Astrocyte (in vitro differentiated cells and primary cell): Measurements from ENCODE around the gene SOX5. TPM values are rescaled to one million over a fixed set of nuclear protein-coding genes. Genes with fewer than 3 reads are reported as not detected.
"Not testable (repeated sequence)": the region's sequence is repeated elsewhere in the genome, so short reads cannot be mapped to it uniquely, and the experiment has no call there.

Experiments used
- DNase-seq: peaks from one replicate; pipeline ENCODE4 v3.0.0-alpha.2; 2010; ENCODE audit warnings: low read depth
- FAIRE-seq: peaks from 2 replicates; lab custom pipeline; 2011; peaks lifted over from hg19 to GRCh38; lab: Jason Lieb, UNC
- H2AFZ ChIP-seq: 2 replicates; pipeline ENCODE4 v1.6.0; 2012; ENCODE audit warnings: low read depth, low read length, inconsistent platforms
- H3K27ac ChIP-seq: 2 replicates; pipeline ENCODE4 v1.5.1; 2011; ENCODE audit warnings: low read depth, low read length, inconsistent platforms
- H3K27me3 ChIP-seq: 2 replicates; pipeline ENCODE4 v1.6.0; 2011; ENCODE audit warnings: low read length, inconsistent platforms; ENCODE audit not compliant: insufficient read depth
- H3K36me3 ChIP-seq: 2 replicates; pipeline ENCODE4 v1.5.1; 2011; ENCODE audit warnings: low read length, inconsistent platforms; ENCODE audit not compliant: insufficient read depth
- H3K4me1 ChIP-seq: 2 replicates; pipeline ENCODE4 v1.5.1; 2011; ENCODE audit warnings: low read length, inconsistent platforms; ENCODE audit not compliant: insufficient read depth
- H3K4me2 ChIP-seq: 2 replicates; pipeline ENCODE4 v1.6.0; 2012; ENCODE audit warnings: low read length, inconsistent platforms
- H3K4me3 ChIP-seq: 2 replicates; pipeline ENCODE4 v1.5.1; 2011; ENCODE audit warnings: low read depth, mild to moderate bottlenecking, low read length, inconsistent platforms; ENCODE audit not compliant: insufficient read depth
- H3K79me2 ChIP-seq: 2 replicates; pipeline ENCODE4 v1.6.0; 2012; ENCODE audit warnings: mild to moderate bottlenecking, low read length, inconsistent platforms; ENCODE audit not compliant: insufficient read depth
- H3K9ac ChIP-seq: 2 replicates; pipeline ENCODE4 v1.6.0; 2012; ENCODE audit warnings: mild to moderate bottlenecking, low read length, inconsistent platforms
- H3K9me3 ChIP-seq: 2 replicates; pipeline ENCODE4 v1.5.1; 2012; ENCODE audit warnings: low read depth, mild to moderate bottlenecking, low read length, inconsistent platforms; ENCODE audit not compliant: insufficient read depth
- H4K20me1 ChIP-seq: 2 replicates; pipeline ENCODE4 v1.6.0; 2012; ENCODE audit warnings: low read length, inconsistent platforms; ENCODE audit not compliant: insufficient read depth
- H3K27ac Mint-ChIP-seq: one replicate; pipeline ENCODE4 v1.8.0; 2021; ENCODE audit warnings: mild to moderate bottlenecking, mixed read lengths; ENCODE audit not compliant: unreplicated experiment
- H3K27me3 Mint-ChIP-seq: one replicate; pipeline ENCODE4 v1.8.0; 2021; ENCODE audit warnings: low read depth, mixed read lengths; ENCODE audit not compliant: unreplicated experiment
- H3K36me3 Mint-ChIP-seq: one replicate; pipeline ENCODE4 v1.8.0; 2021; ENCODE audit warnings: low read depth, mixed read lengths; ENCODE audit not compliant: unreplicated experiment
- H3K4me1 Mint-ChIP-seq: one replicate; pipeline ENCODE4 v1.8.0; 2021; ENCODE audit warnings: low read depth, mixed read lengths; ENCODE audit not compliant: unreplicated experiment
- H3K4me3 Mint-ChIP-seq: one replicate; pipeline ENCODE4 v1.8.0; 2021; ENCODE audit warnings: mild to moderate bottlenecking, moderate library complexity, mixed read lengths; ENCODE audit not compliant: unreplicated experiment
- H3K9me3 Mint-ChIP-seq: one replicate; pipeline ENCODE4 v1.8.0; 2021; ENCODE audit warnings: mild to moderate bottlenecking, mixed read lengths; ENCODE audit not compliant: unreplicated experiment
- EZH2 ChIP-seq: IDR thresholded peaks from 2 replicates; pipeline ENCODE4 v1.6.1; 2012; ENCODE audit warnings: mild to moderate bottlenecking, low read length, inconsistent platforms; ENCODE audit not compliant: insufficient read depth
- total RNA-seq: library from RNA; stranded (reverse); gene quantifications from 2 replicates; pipeline ENCODE4 v1.2.1, GENCODE V29; 2021
- TF ChIP-seq, protein P1 (sequence below): IDR thresholded peaks from 2 replicates; pipeline ENCODE4 v1.5.1; 2011; ENCODE audit warnings: low read depth, mild to moderate bottlenecking, inconsistent platforms, low read length, moderate library complexity; ENCODE audit not compliant: insufficient read depth

The SOX5 gene
- total RNA-seq, 1 donor from 2014 or later = 13.7 TPM

DNA sequence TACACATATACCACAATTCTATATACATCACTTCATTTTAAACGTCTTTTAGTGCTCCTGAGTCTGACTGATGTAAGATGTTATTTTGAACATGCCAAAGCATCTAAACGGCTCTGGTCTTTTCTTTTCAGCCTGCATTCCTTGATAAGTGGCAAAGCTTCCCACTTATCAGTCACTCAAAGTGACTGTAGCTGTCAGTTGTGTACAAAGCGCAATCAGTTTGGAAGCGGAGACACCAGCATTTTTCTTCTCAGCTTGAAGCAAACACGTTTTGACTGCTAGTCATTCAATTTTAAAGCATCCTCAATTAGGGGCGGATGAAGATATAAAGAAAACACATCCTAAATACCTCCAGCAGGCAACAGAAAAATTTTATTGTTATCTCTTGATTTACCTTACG is 226.8 kb downstream of the SOX5 start:
- Histone ChIP-seq H3K4me2 (no peak overlapping the region), H3K27me3 (no peaks in the 10 kb centered on the region), H3K9ac (no peak overlapping the region), H4K20me1 (no peaks in the 10 kb centered on the region), H3K79me2 (no peaks in the 10 kb centered on the region), H3K27ac (no peak overlapping the region), H3K4me3 (no peak overlapping the region), H3K36me3 (no peaks in the 10 kb centered on the region), H2AFZ (no peak overlapping the region), H3K4me1 (no peaks in the 10 kb centered on the region), H3K9me3 (no peaks in the 10 kb centered on the region)
- no peaks in the 10 kb centered on the region for H3K27me3 Mint-ChIP-seq
- no peak for DNase-seq
- no peak for FAIRE-seq
- H3K4me1 Mint-ChIP-seq = no peaks in the 10 kb centered on the region
- no peak for TF ChIP-seq EZH2
- no peaks in the 10 kb centered on the region for H3K36me3 Mint-ChIP-seq
- no peak overlapping the region for H3K27ac Mint-ChIP-seq
- no peaks in the 10 kb centered on the region for H3K9me3 Mint-ChIP-seq
- no peak overlapping the region for H3K4me3 Mint-ChIP-seq

DNA sequence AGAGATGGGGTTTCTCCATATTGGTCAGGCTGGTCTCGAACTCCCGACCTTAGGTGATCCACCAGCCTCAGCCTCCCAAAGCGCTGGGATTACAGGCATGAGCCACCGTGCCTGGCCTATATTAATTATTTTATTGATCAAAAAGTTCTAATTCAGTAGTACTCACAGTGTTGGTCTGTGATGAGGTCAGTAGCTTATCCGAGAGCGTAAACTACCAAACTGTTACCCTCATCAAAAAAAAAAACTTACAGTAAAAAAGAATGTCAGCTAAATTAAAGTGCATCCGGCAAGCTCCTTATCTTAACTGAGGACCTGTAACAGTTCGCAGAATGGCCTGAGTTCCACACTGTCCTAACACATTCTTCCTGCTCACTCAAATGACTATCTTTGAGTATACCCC is 228.2 kb downstream of the SOX5 start:
- Histone ChIP-seq H3K4me2 (no peak overlapping the region), H2AFZ (no peak overlapping the region), H3K79me2 (no peaks in the 10 kb centered on the region), H3K9ac (no peak overlapping the region), H4K20me1 (no peaks in the 10 kb centered on the region), H3K36me3 (no peaks in the 10 kb centered on the region), H3K27me3 (no peaks in the 10 kb centered on the region), H3K4me3 (no peak overlapping the region), H3K27ac (no peak overlapping the region), H3K4me1 (no peaks in the 10 kb centered on the region), H3K9me3 (no peaks in the 10 kb centered on the region)
- TF ChIP-seq, protein P1, sequence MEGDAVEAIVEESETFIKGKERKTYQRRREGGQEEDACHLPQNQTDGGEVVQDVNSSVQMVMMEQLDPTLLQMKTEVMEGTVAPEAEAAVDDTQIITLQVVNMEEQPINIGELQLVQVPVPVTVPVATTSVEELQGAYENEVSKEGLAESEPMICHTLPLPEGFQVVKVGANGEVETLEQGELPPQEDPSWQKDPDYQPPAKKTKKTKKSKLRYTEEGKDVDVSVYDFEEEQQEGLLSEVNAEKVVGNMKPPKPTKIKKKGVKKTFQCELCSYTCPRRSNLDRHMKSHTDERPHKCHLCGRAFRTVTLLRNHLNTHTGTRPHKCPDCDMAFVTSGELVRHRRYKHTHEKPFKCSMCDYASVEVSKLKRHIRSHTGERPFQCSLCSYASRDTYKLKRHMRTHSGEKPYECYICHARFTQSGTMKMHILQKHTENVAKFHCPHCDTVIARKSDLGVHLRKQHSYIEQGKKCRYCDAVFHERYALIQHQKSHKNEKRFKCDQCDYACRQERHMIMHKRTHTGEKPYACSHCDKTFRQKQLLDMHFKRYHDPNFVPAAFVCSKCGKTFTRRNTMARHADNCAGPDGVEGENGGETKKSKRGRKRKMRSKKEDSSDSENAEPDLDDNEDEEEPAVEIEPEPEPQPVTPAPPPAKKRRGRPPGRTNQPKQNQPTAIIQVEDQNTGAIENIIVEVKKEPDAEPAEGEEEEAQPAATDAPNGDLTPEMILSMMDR = no peak
- TF ChIP-seq EZH2 = no peak
- no peak overlapping the region for H3K4me3 Mint-ChIP-seq
- no peak for FAIRE-seq
- no peaks in the 10 kb centered on the region for H3K4me1 Mint-ChIP-seq
- no peak for DNase-seq
- H3K27me3 Mint-ChIP-seq = no peaks in the 10 kb centered on the region
- no peaks in the 10 kb centered on the region for H3K9me3 Mint-ChIP-seq
- H3K27ac Mint-ChIP-seq = no peak overlapping the region
- no peaks in the 10 kb centered on the region for H3K36me3 Mint-ChIP-seq

DNA sequence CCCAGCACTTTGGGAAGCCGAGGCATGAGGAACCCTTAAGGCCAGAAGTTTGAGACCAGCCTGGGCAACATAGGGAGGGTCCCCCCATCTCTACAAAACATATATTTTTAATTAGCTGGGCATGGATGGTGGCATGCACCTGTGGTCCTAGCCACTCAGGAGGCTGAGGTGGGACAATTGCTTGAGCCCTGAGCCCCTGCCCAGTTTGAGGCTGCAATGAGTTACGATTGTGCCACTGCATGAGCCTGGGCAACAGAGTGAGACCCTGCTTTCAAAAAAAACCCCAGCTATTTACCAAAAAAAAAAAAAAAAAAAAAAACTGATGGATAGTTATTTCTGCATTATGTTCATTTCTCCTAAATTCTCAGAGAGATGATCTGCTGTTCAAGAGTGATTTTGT is 230.0 kb downstream of the SOX5 start:
- Histone ChIP-seq H3K9me3 (no peaks in the 10 kb centered on the region), H3K4me3 (no peak overlapping the region), H3K9ac (no peak overlapping the region), H3K36me3 (no peaks in the 10 kb centered on the region), H3K4me1 (no peaks in the 10 kb centered on the region), H3K4me2 (no peak overlapping the region), H2AFZ (no peak overlapping the region), H4K20me1 (no peaks in the 10 kb centered on the region), H3K27me3 (no peaks in the 10 kb centered on the region), H3K27ac (no peak overlapping the region), H3K79me2 (no peaks in the 10 kb centered on the region)
- Mint-ChIP-seq H3K36me3 (no peaks in the 10 kb centered on the region), H3K27me3 (no peaks in the 10 kb centered on the region), H3K4me3 (no peak overlapping the region), H3K9me3 (no peaks in the 10 kb centered on the region), H3K27ac (no peak overlapping the region), H3K4me1 (no peaks in the 10 kb centered on the region)
- TF ChIP-seq, protein P1 = no peak
- TF ChIP-seq EZH2 = no peak
- DNase-seq = no peak
- no peak for FAIRE-seq

DNA sequence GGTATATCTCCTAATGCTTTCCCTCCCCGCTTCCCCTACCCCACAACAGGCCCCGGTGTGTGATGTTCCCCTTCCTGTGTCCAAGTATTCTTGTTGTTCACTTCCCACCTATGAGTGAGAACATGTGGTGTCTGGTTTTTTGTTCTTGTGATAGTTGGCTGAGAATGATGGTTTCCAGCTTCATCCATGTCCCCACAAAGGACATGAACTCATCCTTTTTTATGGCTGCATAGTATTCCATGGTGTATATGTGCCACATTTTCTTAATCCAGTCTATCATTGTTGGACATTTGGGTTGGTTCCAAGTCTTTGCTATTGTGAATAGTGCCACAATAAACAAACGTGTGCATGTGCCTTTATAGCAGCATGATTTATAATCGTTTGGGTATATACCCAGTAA is 239.1 kb downstream of the SOX5 start:
- FAIRE-seq, H3K4me1 Mint-ChIP-seq, DNase-seq, H3K9ac ChIP-seq, H3K4me3 Mint-ChIP-seq, H3K27ac Mint-ChIP-seq, H3K4me3 ChIP-seq, H3K36me3 Mint-ChIP-seq, H3K36me3 ChIP-seq, H3K27ac ChIP-seq, H3K4me1 ChIP-seq, H4K20me1 ChIP-seq, H3K27me3 Mint-ChIP-seq, H3K79me2 ChIP-seq, H3K27me3 ChIP-seq, H3K4me2 ChIP-seq, H3K9me3 Mint-ChIP-seq, H3K9me3 ChIP-seq, H2AFZ ChIP-seq: not testable (repeated sequence)
